Activated naive CD4-positive, alpha-beta T cell treated with anti-CD3 and anti-CD28 coated beads, Interleukin-2, amount 50 U/mL, for 72 hours (primary cell): Measurements from ENCODE around the gene FMNL3. TPM values are rescaled to one million over a fixed set of nuclear protein-coding genes. Genes with fewer than 3 reads are reported as not detected.

Experiments used
- ATAC-seq, 2 donors: fragments of 150-1000 bp; cut with Tn5 transposase; 2 replicates each; pipeline ENCODE4 v1.10.0; 2021; ENCODE audit warnings: mild to moderate bottlenecking in 2 of 2, moderate library complexity in 2 of 2
- DNase-seq, 2 donors: peaks; one replicate each; pipeline ENCODE4 v3.0.0; 2021 to 2022; ENCODE audit warnings: low spot score in 2 of 2
- H3K27ac Mint-ChIP-seq, 2 donors: one replicate each; pipeline ENCODE4 v1.8.0; 2022; ENCODE audit warnings: mild to moderate bottlenecking in 2 of 2, mixed read lengths in 2 of 2
- H3K36me3 Mint-ChIP-seq, 2 donors: one replicate each; pipeline ENCODE4 v1.8.0; 2022; ENCODE audit warnings: mixed read lengths in 2 of 2
- H3K9me3 Mint-ChIP-seq, 2 donors: one replicate each; pipeline ENCODE4 v1.8.0; 2022; ENCODE audit warnings: mixed read lengths in 2 of 2
- total RNA-seq, 2 donors: library from RNA; stranded (reverse); gene quantifications; one replicate each; pipeline ENCODE4 v1.2.3, GENCODE V29; 2022

The FMNL3 gene
- total RNA-seq, 2 donors from 2014 or later = 25.9 to 27.6 TPM

DNA sequence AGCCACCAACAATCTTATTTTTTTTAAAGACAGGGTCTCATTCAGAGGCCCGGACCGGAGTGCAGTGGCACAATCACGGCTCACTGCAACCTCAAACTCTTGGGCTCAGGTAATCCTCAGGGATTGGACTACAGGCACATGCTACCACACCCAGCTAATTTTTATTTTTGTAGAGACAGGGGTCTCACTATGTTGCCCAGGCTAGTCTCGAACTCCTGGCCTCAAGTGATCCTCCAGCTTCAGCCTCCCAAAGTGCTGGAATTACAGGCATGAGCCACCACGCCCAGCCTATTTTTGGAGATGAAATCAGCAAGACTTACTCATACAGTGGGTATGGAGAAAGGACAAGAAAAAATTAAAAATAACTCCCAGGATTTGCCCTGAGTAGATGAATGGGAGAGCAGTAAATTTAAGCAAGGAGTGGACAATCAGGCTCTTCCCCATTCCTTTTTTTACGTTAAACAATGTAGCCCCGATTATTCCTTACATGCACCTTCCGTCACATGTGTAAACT lies 13.2 kb downstream of the FMNL3 start:
- H3K27ac Mint-ChIP-seq = no peak overlapping the region
- ATAC-seq = no peak
- H3K9me3 Mint-ChIP-seq = no peaks in the 10 kb centered on the region
- no peaks in the 10 kb centered on the region for H3K36me3 Mint-ChIP-seq
- no peak for DNase-seq

DNA sequence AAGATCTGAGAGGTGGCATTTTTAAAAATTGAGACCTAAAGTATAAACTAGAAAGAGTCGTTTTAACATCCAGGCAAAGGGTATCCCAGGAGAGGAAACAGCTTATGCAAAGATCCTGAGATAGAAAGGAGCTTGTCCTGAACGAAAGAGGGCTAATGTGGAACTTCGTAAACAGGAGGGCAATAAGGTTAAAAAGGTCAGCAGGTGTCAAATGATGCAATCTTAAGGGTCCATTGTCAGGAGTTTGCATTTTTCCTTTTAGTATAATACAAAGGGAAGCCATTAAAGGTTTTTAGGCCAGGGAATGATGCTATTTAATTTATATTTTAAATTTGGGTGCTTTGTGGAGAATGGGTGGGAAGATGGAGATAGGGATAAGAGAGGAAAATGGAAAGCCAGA lies 14.4 kb downstream of the FMNL3 start:
- ATAC-seq (no peak), DNase-seq (no peak)
- no peaks in the 10 kb centered on the region for H3K36me3 Mint-ChIP-seq
- H3K9me3 Mint-ChIP-seq = no peaks in the 10 kb centered on the region
- H3K27ac Mint-ChIP-seq = no peak overlapping the region

DNA sequence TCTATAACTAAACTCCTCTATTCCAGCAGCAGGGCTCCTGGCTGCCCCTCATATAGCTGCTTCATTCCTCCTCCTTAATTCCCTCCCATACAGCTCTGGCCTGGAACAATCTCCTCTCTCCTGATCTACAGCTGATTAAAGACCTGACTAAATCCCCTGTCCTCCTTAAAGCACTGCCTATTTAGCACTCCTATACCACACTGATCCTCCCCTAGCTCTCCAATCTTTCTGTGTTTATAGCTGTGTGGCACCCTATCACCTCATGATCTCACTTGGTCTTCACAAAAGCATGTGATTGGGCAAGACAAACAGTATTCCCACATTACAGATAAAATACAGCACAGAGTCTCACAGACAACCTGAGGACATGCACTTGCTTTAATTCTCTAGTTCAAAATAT lies 17.4 kb downstream of the FMNL3 start:
- DNase-seq = no peak
- ATAC-seq = no peak
- Mint-ChIP-seq H3K27ac (no peak overlapping the region), H3K36me3 (no peaks in the 10 kb centered on the region), H3K9me3 (no peaks in the 10 kb centered on the region)

DNA sequence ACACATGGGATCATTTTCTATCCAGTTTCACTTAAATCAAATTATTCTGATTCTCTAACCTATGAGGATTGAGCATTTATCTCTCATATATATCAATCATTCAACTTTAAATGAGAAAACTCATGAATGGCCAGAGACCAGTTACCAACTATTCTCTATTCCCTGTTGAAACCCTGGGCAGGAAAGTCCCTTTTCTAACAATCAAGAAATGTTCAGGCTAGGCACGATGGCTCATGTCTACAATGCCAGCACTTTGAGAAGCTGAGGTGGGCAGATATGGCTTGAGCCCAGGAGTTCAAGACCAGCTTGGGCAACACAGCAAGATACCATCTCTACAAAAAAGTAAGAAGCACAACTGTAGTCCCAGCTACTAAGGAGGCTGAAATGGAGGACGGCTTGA lies 18.0 kb downstream of the FMNL3 start:
- Mint-ChIP-seq H3K36me3 (no peaks in the 10 kb centered on the region), H3K9me3 (no peaks in the 10 kb centered on the region), H3K27ac (no peak overlapping the region)
- ATAC-seq = peak in 1 of 2 donors; percentile 50
- no peak for DNase-seq

DNA sequence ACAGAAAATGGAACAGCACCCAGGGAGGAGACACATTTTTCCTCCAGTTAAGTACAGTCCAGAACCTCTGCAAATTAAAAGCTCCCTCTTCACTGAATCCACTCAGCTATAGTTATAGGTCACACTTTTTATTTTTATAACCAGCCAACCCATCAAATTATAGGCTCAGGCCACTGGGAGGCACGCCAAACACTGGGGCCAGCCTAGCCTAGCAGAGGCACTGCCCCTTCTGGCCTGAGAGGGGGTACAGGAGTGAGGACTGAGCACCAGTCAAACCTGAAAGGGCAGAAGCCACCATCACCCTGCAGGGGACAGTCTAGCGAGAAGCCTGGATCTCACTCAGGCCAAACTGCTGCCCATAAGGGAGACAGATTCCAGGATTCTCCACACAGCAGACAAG lies 19.3 kb downstream of the FMNL3 start:
- DNase-seq = no peak
- ATAC-seq = no peak
- no peaks in the 10 kb centered on the region for H3K36me3 Mint-ChIP-seq
- no peaks in the 10 kb centered on the region for H3K9me3 Mint-ChIP-seq
- no peak overlapping the region for H3K27ac Mint-ChIP-seq

DNA sequence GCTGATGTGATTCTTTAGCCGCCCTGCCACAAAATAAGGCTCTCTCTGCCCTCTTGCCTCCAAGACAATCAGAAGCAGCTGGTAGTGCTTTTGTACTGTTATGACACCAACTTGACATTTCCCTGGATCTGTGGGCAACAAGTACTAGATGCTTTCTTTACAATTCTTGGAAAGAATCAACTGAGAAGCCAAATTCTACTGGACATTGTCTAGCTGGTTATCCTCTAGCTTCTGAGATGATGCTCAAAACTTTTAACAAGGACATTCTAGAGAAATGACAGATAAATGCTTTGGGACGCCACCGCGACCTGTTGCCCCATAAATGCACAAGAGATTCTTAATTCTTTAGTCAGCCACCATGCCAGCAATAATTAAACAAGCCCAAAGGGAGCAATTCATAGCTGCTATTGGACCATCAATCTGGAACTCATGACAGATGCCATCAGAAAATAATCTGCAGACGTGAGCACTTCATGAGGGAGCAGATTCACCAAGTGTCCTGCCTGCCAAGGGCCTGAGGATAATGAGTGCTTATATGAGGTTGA lies 22.8 kb downstream of the FMNL3 start:
- no peak for ATAC-seq
- Mint-ChIP-seq H3K9me3 (no peaks in the 10 kb centered on the region), H3K36me3 (no peaks in the 10 kb centered on the region), H3K27ac (peak overlapping the region in 1 of 2 donors; percentile 6)
- DNase-seq = no peak

DNA sequence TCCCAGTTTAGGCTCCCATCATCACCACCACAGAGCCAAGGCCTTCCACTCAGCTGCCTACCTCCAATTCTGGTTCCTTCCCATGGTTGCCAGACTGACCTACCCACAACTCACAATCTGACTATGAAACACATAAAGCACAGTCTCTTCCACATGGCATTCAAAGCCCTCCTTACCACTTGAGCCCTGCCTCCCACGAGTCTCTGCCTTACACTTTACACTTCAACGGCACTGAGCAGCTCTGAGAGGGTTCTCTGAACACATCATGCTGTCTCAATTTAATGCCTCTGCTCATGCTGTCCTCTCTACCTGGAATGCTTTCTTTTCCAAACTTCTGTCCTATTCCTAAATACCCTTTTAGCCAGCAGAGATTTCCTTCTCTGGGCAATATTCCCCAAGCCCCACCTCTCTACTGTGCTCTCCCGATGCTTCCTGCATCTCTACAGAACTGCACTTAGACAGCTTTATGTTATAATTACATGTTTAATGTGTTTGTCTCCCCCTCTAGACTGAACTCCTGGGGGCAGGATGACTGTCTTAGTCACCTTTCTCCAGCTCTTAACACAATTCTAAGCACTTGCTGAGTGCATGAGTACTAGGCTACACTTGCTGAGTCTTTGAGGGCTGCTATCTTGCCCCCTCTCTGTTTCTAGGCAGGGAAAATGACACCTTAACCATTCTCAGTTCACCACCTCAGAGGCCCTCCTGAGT lies 23.5 kb downstream of the FMNL3 start:
- Mint-ChIP-seq H3K9me3 (no peaks in the 10 kb centered on the region), H3K36me3 (no peaks in the 10 kb centered on the region), H3K27ac (peak overlapping the region; percentile 6 to 17)
- ATAC-seq = peak in 1 of 2 donors; percentile 29
- DNase-seq = no peak

DNA sequence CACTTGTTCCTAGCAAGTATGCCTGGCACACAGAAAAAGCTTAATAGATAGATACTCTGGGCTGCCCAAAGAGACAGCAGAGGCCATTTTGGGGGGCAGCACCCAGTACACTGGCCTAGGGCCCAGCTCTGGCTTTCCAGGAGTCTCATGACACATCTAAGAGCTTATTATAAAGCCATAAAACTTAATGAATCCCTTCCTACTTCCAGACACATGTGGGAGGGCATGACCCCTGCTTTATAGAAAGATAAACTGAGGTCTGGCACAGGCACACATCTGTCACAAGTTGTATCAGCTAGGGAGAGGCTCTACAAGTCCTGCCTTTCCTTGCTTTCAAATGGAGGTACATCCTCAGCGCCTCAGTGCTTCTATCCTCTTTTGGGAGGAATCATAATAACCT lies 27.1 kb downstream of the FMNL3 start:
- no peak for ATAC-seq
- no peak overlapping the region for H3K27ac Mint-ChIP-seq
- no peak for DNase-seq
- H3K36me3 Mint-ChIP-seq = no peaks in the 10 kb centered on the region
- no peaks in the 10 kb centered on the region for H3K9me3 Mint-ChIP-seq

DNA sequence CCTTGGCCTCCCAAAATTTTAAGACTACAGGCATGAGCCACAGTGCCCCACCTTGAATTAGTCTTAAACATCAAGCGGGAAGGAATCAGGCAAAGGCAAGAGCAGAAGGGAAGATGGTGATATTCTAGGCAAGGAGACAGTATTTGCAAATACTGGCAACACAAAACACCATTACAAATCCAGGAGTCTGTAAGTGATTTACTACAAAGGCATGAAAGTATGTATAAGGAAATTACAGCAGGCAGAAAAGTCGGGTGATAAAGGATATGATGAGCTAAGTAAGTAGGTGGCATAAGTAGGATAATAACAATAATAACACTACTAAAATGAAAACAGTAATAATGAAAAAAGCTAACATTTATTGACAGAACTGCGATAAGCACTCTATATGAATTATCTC lies 28.5 kb downstream of the FMNL3 start:
- Mint-ChIP-seq H3K36me3 (no peaks in the 10 kb centered on the region), H3K27ac (no peak overlapping the region), H3K9me3 (no peaks in the 10 kb centered on the region)
- no peak for DNase-seq
- ATAC-seq = no peak

DNA sequence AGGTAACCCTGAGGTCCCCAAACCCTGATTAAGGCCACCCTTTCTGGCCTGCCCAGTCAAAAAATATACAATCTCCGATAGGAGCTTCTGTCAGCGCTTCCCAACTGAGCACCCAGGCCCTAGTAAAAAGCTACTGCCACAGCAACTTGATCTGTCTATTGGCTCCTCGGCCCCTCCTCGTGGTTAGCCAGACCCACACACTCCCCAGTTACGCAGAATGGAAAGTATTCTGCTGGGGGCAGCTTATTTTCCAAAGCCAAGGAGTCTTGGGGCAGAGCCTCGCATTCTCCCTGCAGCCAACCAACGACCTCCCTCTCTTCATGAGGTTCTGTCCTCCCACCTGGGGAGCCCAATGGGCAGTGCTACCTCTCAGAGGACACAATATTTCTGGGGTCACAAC lies 32.1 kb downstream of the FMNL3 start:
- DNase-seq (no peak), ATAC-seq (no peak)
- Mint-ChIP-seq H3K27ac (peak overlapping the region in 1 of 2 donors; percentile 5), H3K36me3 (no peaks in the 10 kb centered on the region), H3K9me3 (no peaks in the 10 kb centered on the region)

DNA sequence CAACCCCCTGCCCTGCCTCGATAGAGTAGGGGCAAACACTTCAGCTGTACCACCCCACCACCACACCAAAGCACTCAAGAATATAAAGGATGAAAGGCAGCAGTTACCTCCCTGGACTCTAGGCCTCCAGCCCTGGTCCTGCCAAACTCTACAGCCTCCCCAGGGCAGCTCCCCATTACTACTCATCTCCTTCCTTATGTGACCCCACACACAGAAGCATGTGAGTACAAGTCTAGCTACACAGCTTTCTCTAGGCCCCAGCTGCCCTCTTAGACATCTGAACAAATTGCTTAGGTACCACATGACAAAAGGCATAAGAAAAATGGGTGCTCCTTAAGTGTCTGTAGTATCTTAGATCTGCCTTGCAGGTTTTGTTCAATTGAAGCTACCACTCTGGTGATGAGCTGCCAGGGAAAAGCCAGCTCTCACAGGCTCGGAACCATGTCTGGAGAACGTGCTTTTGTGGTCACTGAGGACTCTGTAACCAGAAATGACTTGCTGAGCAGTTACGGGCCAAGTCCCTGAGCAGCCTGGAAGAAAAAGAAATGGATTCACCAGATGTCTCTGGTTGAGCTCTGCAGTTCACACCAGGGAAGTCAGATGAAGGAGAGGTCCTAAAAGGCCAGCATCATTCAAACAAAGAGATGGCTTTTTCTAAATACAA lies 32.8 kb downstream of the FMNL3 start:
- DNase-seq (no peak), ATAC-seq (peak; percentile 22 to 42)
- Mint-ChIP-seq H3K36me3 (peaks cover 0 to 6% of the 10 kb centered on the region in 2 donors), H3K27ac (peak overlapping the region; percentile 81 to 92), H3K9me3 (no peaks in the 10 kb centered on the region)

DNA sequence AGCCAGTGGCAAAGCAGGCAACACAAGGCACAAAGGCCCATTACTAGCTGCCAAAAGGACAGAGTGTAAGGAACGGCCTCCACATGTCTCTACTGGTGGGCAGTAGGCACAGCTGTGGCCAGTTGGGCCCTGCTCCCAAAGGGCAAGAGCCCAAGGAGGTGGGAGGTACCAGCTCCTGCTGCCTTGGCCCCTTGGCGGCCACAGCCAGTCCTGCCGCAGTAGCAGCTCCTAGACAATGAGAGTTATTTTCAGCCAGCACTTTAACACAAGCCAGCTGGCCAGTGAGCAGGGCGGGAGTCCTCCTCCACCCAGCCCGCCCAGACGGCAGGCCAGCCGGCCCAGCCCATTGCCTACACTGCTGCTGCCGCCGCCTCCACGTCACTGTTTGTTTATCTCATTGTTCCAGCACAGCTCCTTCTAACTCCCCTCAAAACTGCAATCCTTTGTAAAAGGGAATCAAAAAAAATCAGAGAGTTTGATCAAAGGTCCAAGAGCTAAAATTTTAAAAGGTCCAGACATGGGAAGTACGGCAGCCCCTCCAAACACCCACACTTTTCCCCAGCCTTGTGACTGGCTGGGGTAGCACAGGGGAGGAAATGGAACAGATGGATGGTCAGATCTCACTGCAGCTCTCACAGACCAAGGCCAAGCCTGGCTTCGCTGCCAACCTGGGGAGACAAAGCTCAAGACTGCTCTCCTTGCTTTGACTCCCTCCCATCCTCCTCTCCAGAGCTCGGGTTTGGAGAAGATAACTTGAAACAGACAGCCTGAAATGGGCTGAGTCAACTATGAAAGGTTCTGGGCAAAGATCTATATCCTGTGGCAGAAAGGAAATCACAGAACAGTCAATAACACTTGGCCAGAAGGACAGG lies 33.5 kb downstream of the FMNL3 start:
- Mint-ChIP-seq H3K9me3 (no peaks in the 10 kb centered on the region), H3K36me3 (peaks cover 0 to 6% of the 10 kb centered on the region in 2 donors), H3K27ac (peak overlapping the region; percentile 84 to 92)
- ATAC-seq (peak; percentile 35 to 54), DNase-seq (no peak)

DNA sequence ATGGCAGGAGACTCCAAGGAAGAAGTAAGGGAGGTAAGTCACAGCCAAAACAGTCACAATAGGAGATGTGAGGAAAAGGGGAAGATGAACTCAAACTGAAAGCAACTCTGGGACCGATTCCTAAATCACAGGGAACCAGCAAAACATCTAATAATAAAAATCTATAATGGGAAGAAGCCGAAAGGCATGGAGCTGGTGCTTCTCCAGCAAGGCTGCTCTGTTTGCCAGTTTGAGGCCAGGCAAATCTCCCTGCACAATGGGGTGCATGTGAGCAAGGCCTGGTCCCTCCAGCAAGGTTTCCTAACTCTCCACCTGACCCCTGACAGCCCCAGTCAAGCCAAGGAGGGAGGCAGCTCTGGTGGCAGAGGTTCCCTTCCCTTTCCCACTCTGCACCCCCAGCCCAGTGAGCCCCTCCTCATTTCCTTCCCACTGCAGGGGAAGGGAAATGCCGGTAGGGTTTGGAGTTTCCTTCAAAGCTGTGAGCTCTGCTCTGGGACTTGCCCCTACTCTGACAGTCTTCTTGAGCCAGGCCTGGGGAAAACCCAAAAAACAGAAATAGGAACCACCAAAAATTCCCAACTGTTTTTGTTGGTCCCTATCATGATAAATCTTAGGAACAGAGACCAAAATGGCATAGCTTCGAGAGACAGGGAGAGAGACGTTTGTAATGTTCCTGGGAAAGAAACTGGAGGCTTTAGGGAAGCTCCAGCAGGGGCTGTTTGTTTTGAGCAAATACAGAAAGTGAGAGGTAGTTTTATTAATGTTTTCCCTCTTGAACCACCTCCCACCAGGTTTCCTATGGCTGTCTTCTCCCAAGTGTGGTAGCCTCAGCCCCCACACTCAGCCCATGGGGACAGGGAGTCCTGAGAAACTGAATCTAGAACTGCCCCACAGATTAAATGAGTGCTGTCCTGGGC lies 34.6 kb downstream of the FMNL3 start:
- DNase-seq (no peak), ATAC-seq (no peak)
- H3K27ac Mint-ChIP-seq = peak overlapping the region; percentile 85 to 92
- peaks cover 0 to 6% of the 10 kb centered on the region in 2 donors for H3K36me3 Mint-ChIP-seq
- H3K9me3 Mint-ChIP-seq = no peaks in the 10 kb centered on the region

DNA sequence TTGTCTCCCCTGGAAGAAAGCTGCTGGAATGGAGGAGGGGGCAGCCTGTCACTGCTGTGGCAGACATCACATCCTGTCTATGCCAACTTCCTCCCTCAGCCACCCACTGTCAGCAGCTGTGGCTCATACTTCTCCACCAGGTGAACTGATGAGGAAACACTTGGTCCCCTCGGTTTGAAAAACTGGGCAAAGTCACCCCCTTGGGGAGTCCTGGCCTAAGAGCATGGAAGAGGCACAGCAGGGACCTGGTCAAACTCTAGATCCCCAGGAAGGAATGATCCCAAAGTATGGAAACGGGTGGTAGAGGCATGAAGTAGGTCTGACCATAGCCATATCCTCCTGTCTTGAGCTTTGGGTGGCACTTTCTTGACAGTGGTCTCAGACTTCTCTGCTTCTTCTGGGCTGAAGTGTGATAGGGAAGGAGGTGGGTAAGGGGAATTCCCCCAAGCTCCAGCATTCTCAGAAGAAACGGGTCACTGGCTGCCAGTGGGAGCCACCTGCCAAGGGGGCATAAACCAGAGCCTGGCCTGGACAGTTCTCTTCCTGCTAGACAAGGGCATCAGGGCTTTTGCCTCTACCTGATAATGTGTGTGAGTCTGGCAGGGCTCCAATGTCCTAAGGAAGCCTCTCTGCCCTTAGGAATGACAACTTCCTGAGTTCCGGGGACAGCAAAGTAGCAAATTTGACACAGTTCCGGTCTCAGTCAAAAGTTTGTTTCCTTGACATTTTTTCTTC lies 36.0 kb downstream of the FMNL3 start:
- DNase-seq = peak; percentile 39 to 65
- Mint-ChIP-seq H3K27ac (peak overlapping the region; percentile 85 to 92), H3K36me3 (peaks cover 1 to 7% of the 10 kb centered on the region in 2 donors), H3K9me3 (no peaks in the 10 kb centered on the region)
- peak; percentile 57 to 75 for ATAC-seq

DNA sequence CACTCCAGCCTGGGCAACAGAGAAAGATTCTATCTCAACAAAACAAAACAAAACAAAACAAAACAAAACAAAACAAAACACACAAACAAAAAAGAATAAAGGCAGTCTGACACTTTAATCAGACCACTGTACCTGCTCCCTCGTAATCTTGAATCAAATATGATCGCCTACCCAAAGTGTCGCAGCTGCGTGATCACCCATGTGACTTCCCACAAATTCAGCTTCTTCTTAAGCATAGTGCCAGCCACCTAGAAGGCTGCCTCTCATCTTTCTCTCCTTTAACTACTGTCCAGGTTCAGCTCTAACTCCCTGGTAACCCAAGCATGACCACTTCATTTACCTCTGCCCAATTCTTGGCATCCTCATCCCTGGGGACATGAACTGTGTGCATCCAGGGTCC lies 37.4 kb downstream of the FMNL3 start:
- ATAC-seq = no peak
- Mint-ChIP-seq H3K27ac (peak overlapping the region; percentile 85 to 92), H3K9me3 (no peaks in the 10 kb centered on the region), H3K36me3 (peaks cover 14 to 20% of the 10 kb centered on the region in 2 donors)
- peak in 1 of 2 donors; percentile 37 for DNase-seq
